GM18870 (cell line): ENCODE results near the gene GLIS1.

Source experiments
- ATAC-seq: cut with Tn5 transposase; IDR thresholded peaks from one replicate; pipeline ENCODE4 v1.9.1; 2021; ENCODE audit warnings: moderate library complexity; ENCODE audit not compliant: unreplicated experiment

The GLIS1 gene

DNA sequence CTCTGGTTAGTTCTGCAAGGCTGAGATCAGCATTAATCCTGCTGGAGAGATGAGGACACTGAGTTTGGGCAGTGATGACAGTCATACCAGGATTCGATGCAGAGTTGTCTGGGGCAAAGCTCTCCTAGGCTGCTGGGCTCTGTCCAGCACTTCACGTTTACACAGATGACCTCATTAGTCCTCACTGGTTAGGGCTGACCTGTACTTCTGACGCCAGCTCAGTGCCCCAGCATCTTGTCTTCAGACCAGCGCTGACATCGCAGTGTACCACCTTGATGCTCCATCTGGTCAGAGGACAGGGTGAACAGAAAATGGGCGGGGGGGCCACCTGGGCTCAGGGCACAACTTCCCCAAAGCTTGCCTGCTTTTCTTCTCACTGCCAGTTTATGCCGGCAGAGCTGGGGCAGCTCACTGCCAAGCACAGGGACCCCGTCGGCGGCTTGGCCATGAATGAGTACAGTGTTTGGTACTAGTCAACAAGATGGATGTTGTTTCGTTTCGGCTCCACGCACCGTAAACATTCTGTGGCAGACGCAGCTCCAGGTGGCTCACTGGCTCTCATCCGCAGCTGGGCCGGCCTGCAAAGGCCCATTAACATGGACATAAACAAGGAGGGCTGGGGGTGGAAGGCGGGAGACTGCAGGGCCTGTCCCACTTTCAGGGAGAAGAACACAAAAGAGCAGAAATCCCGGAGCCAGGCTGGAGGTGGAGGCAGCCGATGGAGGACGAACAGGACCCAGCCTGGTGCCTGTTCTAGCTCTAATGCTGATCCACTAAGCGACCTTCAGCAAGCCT, 118.7 kb downstream of the GLIS1 start:
- no peak for ATAC-seq

DNA sequence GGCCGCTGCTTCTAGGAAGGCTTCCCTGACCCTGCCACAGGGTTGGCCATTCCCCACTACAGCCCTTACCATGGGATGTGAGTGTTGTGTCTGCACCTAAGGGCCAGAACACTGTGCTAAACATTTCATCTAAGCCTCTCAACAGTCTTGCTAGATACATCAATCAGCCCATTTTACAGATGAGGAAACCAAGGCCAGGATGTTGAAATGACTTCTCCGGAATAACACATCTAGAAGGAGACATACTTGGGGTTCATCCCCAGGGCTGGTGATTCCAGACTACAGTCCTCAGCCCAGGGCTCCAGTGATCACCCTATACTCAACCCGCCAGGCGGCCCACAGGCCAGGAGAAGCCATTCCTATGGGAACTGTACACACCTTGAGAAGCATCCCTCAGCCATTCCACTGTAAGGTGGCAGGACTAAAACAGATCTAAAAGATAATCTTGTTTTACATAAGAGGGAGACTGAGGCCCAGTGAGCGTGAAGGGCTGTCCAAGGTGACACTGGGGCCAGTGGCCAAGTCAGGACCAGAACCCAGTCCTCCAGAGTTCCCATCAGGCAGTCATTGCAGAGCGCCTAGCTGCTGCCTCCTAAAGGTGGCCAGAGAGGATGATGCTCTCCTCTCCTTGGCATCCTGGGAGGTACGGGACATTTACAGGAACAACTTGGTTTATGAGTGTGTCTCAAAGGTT, 119.5 kb downstream of the GLIS1 start:
- no peak for ATAC-seq

DNA sequence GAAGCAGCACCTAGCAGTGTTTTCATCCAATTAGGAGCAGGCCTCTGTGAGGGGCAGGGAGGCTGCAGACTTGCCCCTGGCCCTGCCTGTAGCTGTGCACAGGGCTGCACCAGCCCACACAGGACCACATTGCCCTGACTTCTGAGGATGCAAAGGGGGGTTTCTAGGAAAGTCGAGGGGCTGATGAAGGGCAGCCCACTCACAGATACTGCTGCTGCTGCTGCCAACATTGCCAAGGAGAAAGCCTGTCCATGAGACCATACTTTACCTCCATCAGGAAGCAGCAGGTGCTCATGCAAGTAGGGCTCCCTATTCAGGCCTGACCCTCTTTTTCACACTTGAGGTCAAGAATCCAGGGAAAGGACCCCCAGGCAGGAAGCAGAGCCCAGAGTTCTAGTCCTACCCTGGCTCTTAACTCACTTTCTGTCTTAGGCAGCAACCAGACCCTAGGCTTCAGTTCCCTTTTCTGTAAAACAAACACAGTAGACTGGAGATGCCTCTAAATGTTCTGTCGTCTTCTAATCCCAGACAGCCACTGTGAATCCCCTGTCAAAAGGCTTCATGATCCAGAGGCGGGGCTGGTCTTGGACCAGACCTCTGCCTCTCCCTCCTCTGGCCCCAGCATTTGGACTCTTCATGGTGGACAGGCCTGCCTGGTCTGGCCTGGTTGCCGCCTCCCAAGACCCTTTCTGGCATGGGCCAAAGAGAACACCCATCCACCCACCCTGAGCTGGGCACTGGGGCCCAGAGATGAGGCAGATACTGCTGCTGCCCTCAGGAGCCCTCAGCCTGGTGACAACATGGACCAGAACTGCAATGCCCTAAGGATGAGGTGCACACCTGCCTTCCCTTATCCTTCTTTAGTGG, 120.2 kb downstream of the GLIS1 start:
- ATAC-seq: no peak

DNA sequence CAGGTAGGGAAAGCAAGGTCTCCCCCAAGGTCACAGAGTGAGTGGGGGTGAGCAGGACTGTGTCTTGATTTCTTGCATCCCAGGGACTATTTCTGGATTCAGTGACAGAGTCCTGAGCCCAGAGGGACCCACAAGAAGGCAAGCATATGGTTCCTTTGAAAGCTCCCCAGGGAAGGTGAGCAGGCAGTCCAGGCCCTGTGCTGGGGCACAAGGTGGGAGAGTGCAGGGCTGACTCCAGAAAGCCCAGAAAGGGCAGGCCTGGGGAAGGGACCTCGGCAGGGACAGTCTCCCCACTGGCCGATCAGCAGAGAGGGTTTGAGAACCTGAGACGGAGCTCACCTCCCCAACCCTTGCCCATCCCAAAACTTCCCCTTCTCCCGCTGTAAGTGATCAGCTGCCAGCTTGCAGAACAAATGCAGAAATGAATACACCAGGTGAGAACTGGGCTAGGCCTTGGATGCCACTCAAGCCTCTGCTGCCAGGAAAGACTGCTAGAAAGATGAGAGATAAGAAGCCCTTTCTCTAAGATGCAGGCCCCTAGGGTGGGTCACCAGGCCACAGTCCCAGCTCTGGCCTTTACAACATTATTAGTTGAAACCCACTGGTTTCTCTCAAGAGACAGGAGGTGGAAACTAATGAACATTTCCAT, 121.0 kb downstream of the GLIS1 start:
- ATAC-seq: no peak

DNA sequence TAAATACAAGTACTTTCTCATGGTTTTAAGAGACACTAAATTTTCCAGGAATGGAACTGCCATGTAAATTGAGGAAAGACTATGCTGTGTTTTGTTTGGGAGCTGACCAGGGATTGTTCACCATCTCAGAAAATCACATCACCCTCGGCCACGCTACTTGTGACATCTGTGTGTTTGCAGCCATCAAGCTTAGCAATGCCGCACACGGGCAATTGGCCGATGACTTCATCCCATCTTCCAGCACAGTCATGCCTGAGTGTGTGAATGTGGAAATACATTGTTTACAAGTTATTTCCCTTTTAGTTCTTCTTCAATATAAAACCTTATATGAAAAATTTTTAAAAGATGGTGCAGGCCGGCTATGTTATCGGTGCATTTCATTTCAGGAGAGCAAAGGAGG, 121.6 kb downstream of the GLIS1 start:
- ATAC-seq: no peak

DNA sequence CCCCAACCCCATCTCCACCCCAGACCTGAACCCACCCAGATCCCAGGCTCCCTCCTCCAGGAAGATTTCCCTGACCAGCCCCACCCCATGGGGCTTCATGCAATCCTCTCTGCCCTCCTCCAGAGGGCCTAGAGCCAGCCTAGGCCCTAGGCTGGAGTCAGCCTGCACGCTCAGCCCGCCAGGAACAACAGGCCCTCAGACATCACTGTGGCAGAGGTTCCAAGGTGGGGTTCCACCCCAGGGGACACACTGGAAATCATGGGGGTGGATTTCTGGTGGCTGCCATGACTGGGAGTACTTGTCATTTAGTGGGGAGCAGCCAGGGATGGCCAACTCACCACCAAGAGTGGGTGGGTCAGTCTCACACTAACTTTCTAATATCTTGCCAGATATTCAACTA, 122.0 kb downstream of the GLIS1 start:
- no peak for ATAC-seq

DNA sequence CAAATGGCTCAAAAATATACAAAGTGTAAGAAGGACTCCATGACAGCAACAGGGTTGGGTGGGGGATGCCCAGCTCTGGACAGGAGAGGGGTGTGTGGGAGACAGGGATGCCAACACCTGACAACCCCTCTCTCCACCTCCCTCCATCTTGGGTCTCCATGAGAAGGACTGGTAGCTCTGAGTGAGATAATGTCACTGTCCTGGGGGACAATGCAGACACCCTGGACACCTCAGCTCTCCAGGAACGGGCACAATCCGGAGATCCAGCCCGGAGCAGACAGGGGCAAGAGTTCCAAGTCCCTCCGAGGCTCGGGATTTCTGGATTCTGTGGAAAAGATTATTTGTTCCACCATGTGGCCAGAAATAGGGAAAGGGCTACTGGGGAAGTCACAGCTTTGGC, 122.5 kb downstream of the GLIS1 start:
- ATAC-seq: no peak

DNA sequence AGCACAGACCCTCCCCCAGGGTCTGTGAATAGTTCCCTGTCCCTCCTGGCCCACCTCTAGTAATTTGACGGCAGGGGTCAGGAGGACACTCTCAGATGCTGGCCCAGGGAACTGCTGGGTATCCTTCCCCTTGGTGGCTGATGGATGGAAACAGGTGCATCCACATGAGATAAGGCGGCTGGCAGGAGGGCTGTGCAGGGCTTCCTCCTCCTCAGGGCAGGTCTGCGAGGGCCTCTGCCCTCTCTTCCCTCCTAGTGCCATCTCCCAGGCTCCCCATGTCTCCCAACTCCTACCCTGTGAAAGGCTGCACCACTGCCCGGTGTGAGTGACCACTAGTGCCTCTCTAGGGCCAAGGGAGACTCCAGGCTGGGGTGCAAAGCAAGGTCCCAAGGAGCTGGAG, 123.9 kb downstream of the GLIS1 start:
- ATAC-seq: no peak

DNA sequence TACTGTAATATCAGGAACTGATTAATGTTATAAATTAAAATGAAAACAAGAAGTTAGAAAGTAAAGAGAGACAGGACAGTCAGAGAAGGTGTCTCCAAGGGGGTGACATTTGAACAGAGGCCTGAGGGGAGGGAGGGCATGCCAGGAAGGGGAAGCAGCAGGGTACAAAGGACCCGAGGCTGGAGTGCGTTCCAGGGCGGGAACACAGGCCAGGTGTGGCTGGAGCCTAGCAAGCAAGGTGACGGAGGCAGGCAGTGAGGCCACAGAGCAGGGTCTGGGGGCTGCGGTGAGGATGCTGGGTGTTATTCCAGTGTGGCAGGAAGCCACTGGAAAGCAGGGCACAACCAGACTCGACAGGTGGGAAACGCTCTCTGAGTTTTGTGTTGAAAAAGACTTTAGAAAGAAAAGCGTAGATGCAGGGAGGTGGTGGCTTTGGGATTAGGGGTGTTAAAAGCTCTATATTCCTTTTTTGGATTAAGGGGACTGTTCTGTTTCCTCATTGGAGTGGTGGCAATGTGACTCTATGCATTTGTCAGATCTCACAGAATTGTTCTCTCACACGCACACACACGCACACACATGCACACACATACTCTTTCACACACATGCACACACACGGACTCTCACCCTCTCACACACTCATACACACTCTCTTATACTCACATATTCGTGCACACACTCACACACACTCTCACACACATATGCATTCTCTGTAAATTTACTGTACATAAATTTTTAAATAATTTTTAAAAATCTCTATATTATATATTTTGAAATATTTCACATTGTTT, 124.5 kb downstream of the GLIS1 start:
- ATAC-seq: no peak

DNA sequence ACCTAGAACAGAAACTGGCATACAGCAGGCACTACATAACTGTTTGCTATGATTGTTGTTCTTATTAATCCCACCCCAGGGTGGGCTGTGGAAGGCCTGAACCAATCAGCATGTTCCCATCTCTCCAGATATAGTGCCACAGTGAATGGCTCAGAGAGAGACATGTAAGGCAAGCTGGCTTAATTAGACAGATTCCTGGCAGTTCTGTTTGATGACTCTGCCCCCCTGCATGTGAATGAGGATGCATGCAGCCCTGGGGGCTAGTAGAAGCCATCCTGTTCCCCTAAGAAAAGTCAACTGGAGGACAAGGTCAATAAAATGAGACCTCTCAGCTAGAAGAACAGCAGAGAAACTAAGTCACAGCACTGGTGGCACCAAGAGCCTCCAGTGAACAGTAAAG, 130.3 kb downstream of the GLIS1 start:
- ATAC-seq: no peak

DNA sequence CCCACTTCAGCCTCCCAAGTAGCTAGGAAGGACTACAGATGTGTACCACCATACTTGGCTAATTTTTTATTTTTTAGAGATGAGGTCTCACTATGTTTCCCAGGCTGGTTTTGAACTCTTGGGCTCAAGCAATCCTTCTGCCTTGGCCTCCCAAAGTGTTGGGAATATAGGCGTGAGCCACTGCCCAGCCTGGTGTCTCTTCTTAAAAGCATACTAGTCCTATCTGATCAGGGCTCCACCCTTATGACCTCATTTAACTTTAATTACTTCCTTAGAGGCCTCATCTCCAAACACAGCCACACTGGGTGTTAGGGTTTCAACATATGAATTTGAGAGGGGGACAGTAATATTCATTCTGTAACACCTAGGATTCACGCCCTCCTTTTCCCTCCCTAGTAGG, 130.9 kb downstream of the GLIS1 start:
- no peak for ATAC-seq

DNA sequence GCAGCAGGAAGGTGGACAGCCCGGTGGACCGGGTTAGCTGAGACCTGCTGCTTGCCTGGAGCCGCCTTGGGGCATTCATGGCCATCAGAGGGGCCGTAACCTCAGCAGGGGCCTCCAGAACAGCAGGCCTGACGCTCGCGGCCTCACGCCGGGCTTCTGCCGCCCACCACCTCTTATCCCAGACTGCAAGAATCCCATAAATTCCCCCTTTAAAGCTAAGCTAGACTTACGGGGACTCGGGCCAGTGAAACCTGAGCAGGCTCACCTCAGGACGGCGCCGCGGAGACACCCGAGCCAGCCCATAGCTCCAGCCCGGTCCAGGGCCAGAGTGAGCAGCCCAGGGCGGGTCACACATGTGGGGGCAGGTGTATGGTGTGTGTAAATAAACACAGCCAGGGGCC, 132.3 kb downstream of the GLIS1 start:
- ATAC-seq: no peak

DNA sequence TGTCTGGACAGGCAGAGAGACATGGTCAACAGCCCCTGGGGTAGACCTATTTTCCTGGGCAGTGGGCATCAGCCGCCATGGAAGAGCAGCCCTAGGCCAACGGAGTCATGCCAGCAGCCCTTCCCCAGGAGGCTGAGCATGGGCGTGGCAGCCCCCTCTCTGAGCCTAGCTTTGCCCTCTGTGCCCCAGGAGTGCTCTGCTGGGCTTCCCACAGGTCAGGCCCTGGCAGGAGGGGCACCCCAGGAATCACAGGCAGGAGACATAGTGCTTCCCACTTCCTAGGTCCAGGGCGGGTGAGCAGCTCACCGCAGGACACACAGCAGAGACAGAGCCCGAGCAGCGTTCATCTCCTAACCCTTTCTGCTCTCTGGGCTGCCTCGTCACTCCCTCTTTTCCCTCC, 132.8 kb downstream of the GLIS1 start:
- no peak for ATAC-seq

DNA sequence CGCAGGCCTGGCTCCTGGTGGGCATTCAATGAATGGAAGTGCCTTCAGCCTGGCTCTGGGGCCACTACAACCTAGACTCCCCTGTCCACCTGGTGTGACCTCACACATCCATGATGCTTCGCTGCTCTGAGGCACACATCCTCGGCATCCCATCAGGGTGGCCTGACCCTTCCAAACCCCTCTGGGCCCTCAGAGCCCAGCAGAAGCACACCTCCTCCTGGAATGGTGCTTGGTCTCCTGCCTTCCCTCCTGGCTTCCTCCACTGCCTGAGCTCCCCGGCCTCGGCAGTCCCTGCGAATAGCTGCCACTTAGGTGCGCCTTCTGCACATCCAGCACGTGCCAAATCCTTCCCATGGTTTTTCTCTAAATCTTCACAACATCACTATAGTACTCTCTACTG, 133.8 kb downstream of the GLIS1 start:
- ATAC-seq: no peak

DNA sequence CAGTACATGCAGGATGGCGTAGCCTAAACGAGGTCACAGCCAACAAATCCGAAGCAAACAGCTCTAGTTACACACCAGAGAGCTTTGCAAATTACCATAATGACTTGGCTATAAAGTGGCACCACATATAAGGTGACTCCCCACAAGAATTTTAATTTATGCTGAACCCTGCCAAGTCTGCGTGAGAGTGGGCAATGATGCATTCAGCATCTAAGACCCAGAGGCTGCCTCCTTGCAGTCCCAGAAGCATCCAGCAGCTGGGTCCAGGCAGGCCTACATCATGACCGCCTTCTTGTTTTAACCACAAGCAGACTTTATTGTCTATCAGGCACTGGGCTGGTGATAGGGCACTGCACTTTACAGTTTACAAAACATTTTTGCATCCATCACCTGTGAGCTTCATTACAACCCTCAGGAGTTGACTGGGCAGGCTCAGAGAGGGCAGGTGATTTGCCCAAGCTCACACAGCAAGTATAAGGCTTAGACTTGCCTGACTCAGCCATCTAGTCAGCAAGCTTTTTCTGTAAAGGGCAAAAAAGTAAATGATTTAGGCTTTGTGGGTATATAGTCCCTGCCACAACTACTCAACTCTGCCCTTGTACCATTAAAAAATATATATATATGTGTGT, 134.6 kb downstream of the GLIS1 start:
- ATAC-seq: no peak

DNA sequence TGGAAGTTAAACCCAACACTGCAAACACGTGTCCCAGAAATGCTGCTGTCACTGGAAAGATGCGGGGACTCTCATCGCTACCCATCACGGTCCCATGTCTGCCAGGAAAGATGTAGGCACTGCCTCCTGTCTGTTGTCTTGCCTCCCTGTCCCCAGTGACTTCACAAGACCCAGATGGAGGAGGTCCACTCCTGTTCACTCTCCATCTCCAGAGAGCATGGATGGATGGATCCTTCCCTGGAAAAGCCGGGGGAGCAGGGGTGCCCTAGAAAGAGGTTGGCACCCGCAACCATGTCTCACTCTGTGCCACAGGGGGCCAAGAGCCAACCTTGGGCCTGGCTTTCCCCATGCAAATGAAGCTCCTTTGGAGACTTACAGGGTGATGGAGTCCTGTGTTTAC, 135.5 kb downstream of the GLIS1 start:
- no peak for ATAC-seq

DNA sequence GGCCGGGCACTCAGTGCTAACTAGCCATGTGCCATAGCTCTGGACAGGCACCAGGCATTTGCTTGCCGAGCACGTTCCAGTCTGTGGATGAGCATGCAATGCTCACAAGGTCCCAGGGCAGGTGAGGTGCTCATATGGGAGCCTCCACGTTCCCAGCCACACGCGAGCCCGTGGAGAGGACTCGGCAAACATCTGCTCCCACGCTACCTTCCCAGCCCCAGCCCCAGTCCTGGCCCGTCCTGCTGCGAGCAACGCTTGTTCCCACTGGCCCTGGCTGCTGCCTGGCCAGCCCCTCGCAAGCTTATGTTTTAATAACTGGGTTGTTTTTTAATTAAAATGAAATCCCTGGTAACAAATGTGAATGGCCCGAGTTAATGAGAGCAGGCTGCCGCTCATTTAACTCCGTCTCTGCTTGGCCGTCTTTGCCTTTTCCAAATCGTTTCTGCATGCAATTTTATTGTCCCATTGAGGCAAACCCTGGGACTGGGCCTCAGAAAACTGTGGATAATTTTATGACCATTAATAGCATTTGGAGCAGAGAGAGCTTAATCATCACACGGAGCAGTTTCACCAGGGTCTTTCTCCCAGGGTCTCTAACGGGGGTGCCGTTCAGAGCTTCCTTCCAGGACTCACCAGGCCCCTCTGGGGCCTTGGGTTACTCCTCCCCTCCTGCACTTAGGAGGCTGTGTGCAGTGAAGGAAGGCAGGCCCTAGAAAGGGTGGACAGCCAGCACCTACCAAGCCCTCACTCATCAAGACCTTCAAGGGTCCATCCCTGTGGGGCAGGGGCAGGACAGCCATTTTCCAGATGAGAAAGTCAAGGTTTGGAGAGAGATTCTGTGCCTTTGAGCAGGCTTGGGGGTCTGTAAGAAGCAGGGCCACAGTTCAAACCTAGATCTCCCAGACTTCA, 136.8 kb downstream of the GLIS1 start:
- ATAC-seq: no peak

DNA sequence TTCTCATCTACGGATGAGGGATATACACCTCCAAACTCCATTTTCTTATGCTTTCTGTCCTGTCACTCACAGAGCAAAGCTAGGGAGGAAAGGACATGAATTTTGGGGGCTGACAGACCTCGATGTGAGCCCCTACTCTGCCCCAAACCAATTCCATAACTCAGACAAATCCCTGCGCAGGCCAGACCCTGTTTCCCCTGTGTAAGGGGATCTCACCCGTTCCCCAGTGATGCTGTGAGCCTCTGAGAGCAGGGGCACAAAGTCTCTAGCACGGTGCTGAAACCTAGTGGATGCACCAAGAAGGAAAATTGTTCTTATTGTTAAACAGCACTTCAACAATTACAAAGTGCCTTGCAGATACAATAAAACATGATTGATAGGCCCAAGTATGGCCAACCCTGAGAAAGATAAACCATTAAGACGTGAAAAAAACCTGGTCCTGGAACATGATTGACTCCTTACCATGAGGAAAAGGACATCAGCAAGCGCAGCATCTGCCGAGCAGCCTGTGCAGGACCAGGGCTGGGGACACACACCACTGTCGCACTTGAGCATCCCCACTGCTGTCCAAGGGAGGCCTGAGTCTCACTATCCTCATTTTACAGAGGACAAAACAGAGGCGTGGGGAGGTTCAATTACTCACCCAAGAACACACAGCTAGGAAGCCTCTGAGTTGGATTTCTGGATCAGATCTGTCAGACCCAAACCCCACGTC, 137.8 kb downstream of the GLIS1 start:
- no peak for ATAC-seq
